Heart right ventricle (tissue), 16 donors: ENCODE results near the gene SDK2. TPM values are rescaled to one million over a fixed set of nuclear protein-coding genes. Genes with fewer than 3 reads are reported as not detected.

Source experiments
- ATAC-seq, 8 donors: fragments of 200-7000 bp; cut with Tn5 transposase; one replicate each; pipeline ENCODE4 v1.9.1; 2020; ENCODE audit warnings: mild to moderate bottlenecking in 8 of 8, moderate library complexity in 8 of 8, moderate number of reproducible peaks in 1 of 8
- DNase-seq, 2 donors: peaks; one replicate each; pipeline ENCODE4 v3.0.0-alpha.2; 2020
- H3K27ac ChIP-seq, 10 donors: fragments of 200-600 bp; sonication (generic) in 2 of 10; one replicate each; pipeline versions ENCODE4 v1.5.0 to v1.8.0; 2020 to 2022; ENCODE audit warnings: mild to moderate bottlenecking in 3 of 10
- H3K27me3 ChIP-seq, 7 donors: fragments of 200-600 bp; one replicate each; pipeline ENCODE4 v1.8.0; 2021 to 2022; ENCODE audit warnings: mild to moderate bottlenecking in 2 of 7
- H3K36me3 ChIP-seq, 9 donors: fragments of 200-600 bp; sonication (generic) in 1 of 9; one replicate each; pipeline versions ENCODE4 v1.5.0 to v1.8.0; 2020 to 2022; ENCODE audit warnings: mild to moderate bottlenecking in 2 of 9
- H3K4me1 ChIP-seq, 9 donors: fragments of 200-600 bp; sonication (generic) in 1 of 9; one replicate each; pipeline versions ENCODE4 v1.5.0 to v1.8.0; 2020 to 2022; ENCODE audit warnings: mild to moderate bottlenecking in 4 of 9
- H3K4me3 ChIP-seq, 10 donors: fragments of 200-600 bp; sonication (generic) in 2 of 10; one replicate each; pipeline versions ENCODE4 v1.5.0 to v1.8.0; 2020 to 2022; ENCODE audit warnings: mild to moderate bottlenecking in 7 of 10, moderate library complexity in 2 of 10
- H3K9me3 ChIP-seq, 11 donors: fragments of 200-600 bp in 10 of 11; sonication (generic) in 2 of 11; one replicate each; pipeline versions ENCODE4 v1.5.0 to v1.8.0; 2013 to 2022; ENCODE audit warnings: mild to moderate bottlenecking in 2 of 11, control low read depth in 1 of 11, moderate library complexity in 1 of 11
- WGBS, 2 donors: extraction: QIAGEN DNeasy Blood & Tissue Kit; methylation state at CpG; one replicate each; pipeline ENCODE4 v1.1.7; 2013; ENCODE audit warnings: inconsistent platforms in 1 of 2; 5-methylcytosine and 5-hydroxymethylcytosine counted together
- intact Hi-C, 10 donors: fragments of 100-400 bp; cut with DNase I; formaldehyde crosslinking; loops; one replicate each; pipeline versions ENCODE4 v1.11.1 to v1.14.2; 2022
- polyA plus RNA-seq, 2 donors: library from polyadenylated mRNA; stranded (reverse); fragments of 200-250 nt; gene quantifications; one replicate each; pipeline ENCODE4 v1.2.3, GENCODE V29; 2013
- total RNA-seq, 10 donors: library from RNA; stranded (reverse); fragmentation: NEBNext Ultra II Directional in 3 of 10; extraction: Animal tissue kit (Norgen Biotek cat#: 25700) in 3 of 10; gene quantifications; one replicate each; pipeline versions ENCODE4 v1.2.1 to v1.2.4, GENCODE V29; 2021 to 2023
- TF ChIP-seq, protein P1 (sequence below), 9 donors: fragments of 200-600 bp; sonication (generic) in 2 of 9; IDR thresholded peaks; one replicate each; pipeline versions ENCODE4 v1.5.0 to v1.8.0; 2021 to 2022; ENCODE audit warnings: antibody characterized with exemption in 9 of 9, mild to moderate bottlenecking in 5 of 9, moderate library complexity in 1 of 9
- donor health status: Arrhythmogenic right ventricular cardiomyopathy.
- donor health status: ischemic (EF 13 %, LVEDD 7.1; RV severe dilation, severe dysfunction).
- donor health status: healthy with polysubstance abuse.
- donor health status: DM: no; HTN: yes; CAD: no.
- donor health status: DM: no; HTN: no; CAD: no.
- donor health status: ischemic (EF 25% LVEDD 6.9; RV normal size, moderate dysfunction).
- donor health status: ischemic (EF 25% LVEDD 5.7; RV mildly dilated, moderate dysfunction).
- donor health status: healthy.
- donor health status: DM: yes; HTN: yes; CAD: no.
- donor health status: Ischemic cardiomyopathy.
- donor health status: ischemic (EF 35%, LVEDD 5.7; RV mildly dilated, moderate dysfunction).
- donor health status: nonischemic (EF 11% LVEDD 7.7; RV severe dilation, severe dysfunction).
- donor health status: DM: yes; HTN: yes; CAD: no.
- donor health status: PGD.
- donor health status: ischemic (EF 29% LVEDD 5.4; RV normal size, mild dysfunction).
- donor health status: nonischemic (EF 23%, LVEDD 6.1; RV moderate dilation, normal function).

Gene SDK2
- total and polyA plus RNA-seq, 12 donors, result 0.44 to 4.2 (median 1.9) TPM

DNA sequence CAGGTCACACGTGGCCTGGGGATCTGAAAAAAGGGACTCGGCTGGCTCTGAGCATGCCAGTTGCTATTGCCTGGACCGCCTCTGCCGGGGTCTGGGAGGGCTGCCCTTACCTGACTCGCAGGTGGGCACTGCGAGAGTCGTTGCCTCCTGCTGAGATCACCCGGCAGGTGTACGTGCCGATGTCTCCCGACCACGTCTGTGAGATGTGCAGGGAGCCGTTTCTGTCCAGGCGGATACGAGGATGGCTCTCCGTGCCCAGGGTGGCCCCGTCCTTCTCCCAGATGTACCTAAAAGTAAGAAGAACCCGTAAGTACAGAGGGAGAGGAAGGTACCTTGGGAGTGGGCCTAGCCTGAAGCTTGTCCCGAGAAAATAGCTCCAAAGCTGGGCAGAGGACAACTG lies 220.4 kb downstream of the SDK2 start:
- no peaks in the 10 kb centered on the region for H3K9me3 ChIP-seq
- no peaks in the 10 kb centered on the region for H3K27me3 ChIP-seq
- peaks cover 0 to 14% (median 0%) of the 10 kb centered on the region in 9 donors for H3K36me3 ChIP-seq
- ATAC-seq, result no peak
- H3K4me3 ChIP-seq, result no peak overlapping the region
- TF ChIP-seq, protein P1, sequence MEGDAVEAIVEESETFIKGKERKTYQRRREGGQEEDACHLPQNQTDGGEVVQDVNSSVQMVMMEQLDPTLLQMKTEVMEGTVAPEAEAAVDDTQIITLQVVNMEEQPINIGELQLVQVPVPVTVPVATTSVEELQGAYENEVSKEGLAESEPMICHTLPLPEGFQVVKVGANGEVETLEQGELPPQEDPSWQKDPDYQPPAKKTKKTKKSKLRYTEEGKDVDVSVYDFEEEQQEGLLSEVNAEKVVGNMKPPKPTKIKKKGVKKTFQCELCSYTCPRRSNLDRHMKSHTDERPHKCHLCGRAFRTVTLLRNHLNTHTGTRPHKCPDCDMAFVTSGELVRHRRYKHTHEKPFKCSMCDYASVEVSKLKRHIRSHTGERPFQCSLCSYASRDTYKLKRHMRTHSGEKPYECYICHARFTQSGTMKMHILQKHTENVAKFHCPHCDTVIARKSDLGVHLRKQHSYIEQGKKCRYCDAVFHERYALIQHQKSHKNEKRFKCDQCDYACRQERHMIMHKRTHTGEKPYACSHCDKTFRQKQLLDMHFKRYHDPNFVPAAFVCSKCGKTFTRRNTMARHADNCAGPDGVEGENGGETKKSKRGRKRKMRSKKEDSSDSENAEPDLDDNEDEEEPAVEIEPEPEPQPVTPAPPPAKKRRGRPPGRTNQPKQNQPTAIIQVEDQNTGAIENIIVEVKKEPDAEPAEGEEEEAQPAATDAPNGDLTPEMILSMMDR (IDR thresholded peaks at IDR 0.05), result no peak
- no peaks in the 10 kb centered on the region for H3K4me1 ChIP-seq
- no peak for DNase-seq
- WGBS, 2 donors, result 95 to 97% methylated on average over 19 of the region's 19 CpGs
- intact Hi-C loops, result loop anchor here in 5 of 10 donors (10.0 kb wide), 4 partner anchors 221 to 751 kb away; partner anchors contain the start of gene SDK2 (in 2 of the 5)
- H3K27ac ChIP-seq, result no peak overlapping the region

DNA sequence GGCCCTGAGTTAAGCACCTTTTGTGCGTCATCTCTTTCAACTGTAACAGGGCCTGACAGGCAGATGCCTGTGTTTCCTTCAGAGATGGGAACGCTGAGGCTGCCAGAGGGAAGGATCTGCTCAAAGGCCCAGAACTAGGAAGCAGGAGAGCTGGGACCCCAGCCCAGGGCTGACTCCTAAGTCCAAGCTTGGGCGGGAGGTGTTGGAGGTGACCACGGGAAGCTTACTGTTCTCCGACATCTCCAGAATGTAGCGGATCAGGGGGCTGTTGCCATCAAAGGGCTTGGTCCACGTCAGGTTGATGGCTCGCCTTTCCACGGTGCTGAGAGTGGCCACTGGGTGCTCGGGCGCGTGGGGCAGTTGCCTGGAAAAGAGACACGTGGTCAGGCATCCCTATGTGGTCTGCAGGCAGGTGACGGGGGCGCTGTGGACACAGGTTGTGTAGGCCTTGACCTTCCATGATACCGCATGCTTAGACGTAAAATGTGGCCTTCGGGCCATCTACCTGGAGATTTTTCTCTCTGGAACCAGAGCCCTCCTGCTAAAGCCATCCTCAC lies 221.0 kb downstream of the SDK2 start:
- Histone ChIP-seq H3K36me3 (peaks cover 0 to 14% (median 0%) of the 10 kb centered on the region in 9 donors), H3K4me1 (no peaks in the 10 kb centered on the region), H3K27ac (no peak overlapping the region), H3K27me3 (no peaks in the 10 kb centered on the region), H3K9me3 (no peaks in the 10 kb centered on the region), H3K4me3 (no peak overlapping the region)
- no peak for ATAC-seq
- intact Hi-C loops, result loop anchor here in 5 of 10 donors (10.0 kb wide), 4 partner anchors 222 to 752 kb away; partner anchors contain the start of gene SDK2 (in 2 of the 5)
- TF ChIP-seq, protein P1 (IDR thresholded peaks at IDR 0.05), result no peak
- no peak for DNase-seq
- 92 to 96% methylated on average over 18 of the region's 18 CpGs for WGBS, 2 donors

DNA sequence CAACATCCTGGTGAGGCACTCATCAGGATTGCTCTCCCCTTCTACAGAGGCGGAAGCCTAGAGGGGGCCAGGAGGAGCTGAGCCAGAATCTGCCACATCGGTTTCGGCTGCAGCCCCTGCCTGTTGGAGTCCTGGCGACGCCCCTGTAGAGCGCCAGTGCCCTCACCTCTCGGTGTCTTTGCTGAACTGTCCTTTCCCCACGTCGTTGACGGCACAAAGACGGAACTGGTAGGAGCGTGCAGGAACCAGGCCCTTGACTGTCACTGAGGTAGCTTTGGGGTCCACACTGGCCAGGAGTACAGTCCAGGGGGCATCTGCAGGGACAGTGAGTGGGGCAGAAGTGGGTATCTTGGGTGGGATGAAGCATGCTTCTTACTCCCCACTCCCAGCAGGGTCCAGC lies 222.1 kb downstream of the SDK2 start:
- DNase-seq, result no peak
- H3K36me3 ChIP-seq, result peaks cover 0 to 14% (median 0%) of the 10 kb centered on the region in 9 donors
- peak in 1 of 8 donors; percentile 8 for ATAC-seq
- H3K4me3 ChIP-seq, result no peak overlapping the region
- TF ChIP-seq, protein P1 (IDR thresholded peaks at IDR 0.05), result no peak
- no peaks in the 10 kb centered on the region for H3K4me1 ChIP-seq
- no peaks in the 10 kb centered on the region for H3K9me3 ChIP-seq
- 92 to 96% methylated on average over 12 of the region's 12 CpGs for WGBS, 2 donors
- no peak overlapping the region for H3K27ac ChIP-seq
- no peaks in the 10 kb centered on the region for H3K27me3 ChIP-seq
- intact Hi-C loops, result loop anchor here in 5 of 10 donors (10.0 kb wide), 4 partner anchors 223 to 753 kb away; partner anchors contain the start of gene SDK2 (in 2 of the 5)

DNA sequence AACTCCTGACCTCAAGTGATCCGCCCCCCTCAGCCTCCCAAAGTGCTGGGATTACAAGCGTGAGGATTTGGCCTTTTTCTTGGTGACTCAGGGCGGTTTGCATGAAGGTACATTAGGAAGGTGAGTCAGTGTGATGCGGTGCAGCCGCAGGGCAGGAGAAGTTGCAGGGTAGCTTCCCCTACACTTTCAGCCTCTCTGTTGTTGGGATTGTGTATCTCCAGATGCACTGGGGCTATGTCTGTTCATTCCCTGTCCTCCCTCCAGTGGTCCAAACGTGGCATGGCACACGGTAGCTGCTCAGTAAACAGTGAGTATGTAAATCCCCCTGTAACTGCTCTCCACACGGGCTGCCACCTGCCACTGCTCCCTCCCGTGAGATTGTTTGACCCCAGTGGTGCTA lies 223.3 kb downstream of the SDK2 start:
- Histone ChIP-seq H3K9me3 (no peaks in the 10 kb centered on the region), H3K4me3 (no peak overlapping the region), H3K36me3 (peaks cover 0 to 14% (median 0%) of the 10 kb centered on the region in 9 donors), H3K4me1 (no peaks in the 10 kb centered on the region), H3K27ac (no peak overlapping the region), H3K27me3 (no peaks in the 10 kb centered on the region)
- intact Hi-C loops, result loop anchor here in 5 of 10 donors (10.0 kb wide), 4 partner anchors 224 to 754 kb away; partner anchors contain the start of gene SDK2 (in 2 of the 5)
- WGBS, 2 donors, result 82 to 91% methylated on average over 9 of the region's 9 CpGs
- TF ChIP-seq, protein P1 (IDR thresholded peaks at IDR 0.05), result no peak
- DNase-seq, result no peak
- ATAC-seq, result no peak
